Memory B cell (primary cell): ENCODE results near the gene EVA1A.

Experiments
- ATAC-seq: fragments of 150-1000 bp; cut with Tn5 transposase; 2 replicates; pipeline ENCODE4 v1.10.0; 2021; ENCODE audit warnings: low read depth, mild to moderate bottlenecking, moderate library complexity
- DNase-seq, 2 donors: peaks; one replicate each; pipeline ENCODE4 v3.0.0; 2022; ENCODE audit warnings: low spot score in 2 of 2
- H3K27ac Mint-ChIP-seq: one replicate; pipeline ENCODE4 v1.8.0; 2022; ENCODE audit warnings: mild to moderate bottlenecking, moderate library complexity, mixed read lengths
- H3K27me3 Mint-ChIP-seq: one replicate; pipeline ENCODE4 v1.8.0; 2022; ENCODE audit warnings: mixed read lengths
- H3K36me3 Mint-ChIP-seq: one replicate; pipeline ENCODE4 v1.8.0; 2022; ENCODE audit warnings: mild to moderate bottlenecking, mixed read lengths
- H3K4me1 Mint-ChIP-seq: one replicate; pipeline ENCODE4 v1.8.0; 2022; ENCODE audit warnings: mixed read lengths
- H3K4me3 Mint-ChIP-seq: one replicate; pipeline ENCODE4 v1.8.0; 2022; ENCODE audit warnings: mild to moderate bottlenecking, moderate library complexity, mixed read lengths
- H3K9me3 Mint-ChIP-seq: one replicate; pipeline ENCODE4 v1.8.0; 2022; ENCODE audit warnings: mixed read lengths

Gene EVA1A

GRCh38 chr2:75577280-75577679 lies 16.5 kb upstream of the EVA1A start:
- DNase-seq, result no peak
- peaks cover 13% of the 10 kb centered on the region for H3K27me3 Mint-ChIP-seq
- H3K4me3 Mint-ChIP-seq, result no peak overlapping the region
- no peaks in the 10 kb centered on the region for H3K4me1 Mint-ChIP-seq
- H3K36me3 Mint-ChIP-seq, result peaks cover 3% of the 10 kb centered on the region
- no peak for ATAC-seq
- peaks cover 8% of the 10 kb centered on the region for H3K9me3 Mint-ChIP-seq
- H3K27ac Mint-ChIP-seq, result no peak overlapping the region

GRCh38 chr2:75574106-75574505 lies 13.4 kb upstream of the EVA1A start:
- Mint-ChIP-seq H3K4me1 (no peaks in the 10 kb centered on the region), H3K27ac (no peak overlapping the region)

GRCh38 chr2:75573145-75573878 lies 12.6 kb upstream of the EVA1A start:
- no peaks in the 10 kb centered on the region for H3K4me1 Mint-ChIP-seq
- peaks cover 11% of the 10 kb centered on the region for H3K9me3 Mint-ChIP-seq
- peaks cover 3% of the 10 kb centered on the region for H3K36me3 Mint-ChIP-seq
- H3K27ac Mint-ChIP-seq, result no peak overlapping the region
- peaks cover 24% of the 10 kb centered on the region for H3K27me3 Mint-ChIP-seq
- H3K4me3 Mint-ChIP-seq, result no peak overlapping the region
- DNase-seq (no peak), ATAC-seq (no peak)

More at GRCh38 chr2:75574106-75574505, 13.4 kb upstream of the EVA1A start:
- H3K4me3 Mint-ChIP-seq, result no peak overlapping the region
- ATAC-seq (no peak), DNase-seq (no peak)
- H3K27me3 Mint-ChIP-seq, result peaks cover 20% of the 10 kb centered on the region
- H3K36me3 Mint-ChIP-seq, result peaks cover 3% of the 10 kb centered on the region
- peaks cover 11% of the 10 kb centered on the region for H3K9me3 Mint-ChIP-seq

- peaks cover 3% of the 10 kb centered on the region for H3K36me3 Mint-ChIP-seq
- H3K27ac Mint-ChIP-seq, result no peak overlapping the region
- H3K4me1 Mint-ChIP-seq, result no peaks in the 10 kb centered on the region
- ATAC-seq (no peak), DNase-seq (no peak)
- no peak overlapping the region for H3K4me3 Mint-ChIP-seq
- peaks cover 11% of the 10 kb centered on the region for H3K9me3 Mint-ChIP-seq
- peaks cover 24% of the 10 kb centered on the region for H3K27me3 Mint-ChIP-seq
Observed at GRCh38 chr2:75571730-75572430, 11.1 kb upstream of the EVA1A start.

GRCh38 chr2:75570948-75571729 lies 10.4 kb upstream of the EVA1A start:
- H3K27ac Mint-ChIP-seq, result no peak overlapping the region
- peaks cover 3% of the 10 kb centered on the region for H3K36me3 Mint-ChIP-seq
- peaks cover 11% of the 10 kb centered on the region for H3K9me3 Mint-ChIP-seq
- no peak for ATAC-seq
- peaks cover 21% of the 10 kb centered on the region for H3K27me3 Mint-ChIP-seq
- H3K4me1 Mint-ChIP-seq, result no peaks in the 10 kb centered on the region
- no peak overlapping the region for H3K4me3 Mint-ChIP-seq
- no peak for DNase-seq

GRCh38 chr2:75570024-75570947 lies 9.5 kb upstream of the EVA1A start:
- Mint-ChIP-seq H3K27ac (no peak overlapping the region), H3K4me1 (no peaks in the 10 kb centered on the region), H3K4me3 (no peak overlapping the region), H3K36me3 (peaks cover 2% of the 10 kb centered on the region), H3K9me3 (peaks cover 8% of the 10 kb centered on the region), H3K27me3 (peaks cover 21% of the 10 kb centered on the region)
- DNase-seq (no peak), ATAC-seq (no peak)

- no peak overlapping the region for H3K27ac Mint-ChIP-seq
- H3K27me3 Mint-ChIP-seq, result peaks cover 24% of the 10 kb centered on the region
- ATAC-seq, result no peak
- no peak overlapping the region for H3K4me3 Mint-ChIP-seq
- DNase-seq, result no peak
- no peaks in the 10 kb centered on the region for H3K36me3 Mint-ChIP-seq
- no peaks in the 10 kb centered on the region for H3K4me1 Mint-ChIP-seq
- peaks cover 3% of the 10 kb centered on the region for H3K9me3 Mint-ChIP-seq
Observed at GRCh38 chr2:75569546-75569945, 8.8 kb upstream of the EVA1A start.

GRCh38 chr2:75568174-75568573 lies 7.4 kb upstream of the EVA1A start:
- no peak for DNase-seq
- H3K27ac Mint-ChIP-seq, result no peak overlapping the region
- no peak for ATAC-seq
- no peak overlapping the region for H3K4me3 Mint-ChIP-seq
- H3K27me3 Mint-ChIP-seq, result peaks cover 27% of the 10 kb centered on the region
- H3K9me3 Mint-ChIP-seq, result peaks cover 3% of the 10 kb centered on the region
- no peaks in the 10 kb centered on the region for H3K36me3 Mint-ChIP-seq
- no peaks in the 10 kb centered on the region for H3K4me1 Mint-ChIP-seq

GRCh38 chr2:75565472-75566462 lies 5.0 kb upstream of the EVA1A start:
- Mint-ChIP-seq H3K27me3 (peaks cover 26% of the 10 kb centered on the region), H3K27ac (no peak overlapping the region), H3K4me3 (no peak overlapping the region), H3K4me1 (peaks cover 3% of the 10 kb centered on the region), H3K9me3 (peaks cover 3% of the 10 kb centered on the region), H3K36me3 (no peaks in the 10 kb centered on the region)
- no peak for DNase-seq
- ATAC-seq, result no peak

- Mint-ChIP-seq H3K4me3 (no peak overlapping the region), H3K27me3 (peaks cover 29% of the 10 kb centered on the region), H3K4me1 (peaks cover 8% of the 10 kb centered on the region), H3K36me3 (no peaks in the 10 kb centered on the region), H3K9me3 (peaks cover 3% of the 10 kb centered on the region), H3K27ac (no peak overlapping the region)
- DNase-seq (no peak), ATAC-seq (no peak)
Observed at GRCh38 chr2:75564713-75565359, 4.1 kb upstream of the EVA1A start.

GRCh38 chr2:75564026-75564688 lies 3.4 kb upstream of the EVA1A start:
- no peak for ATAC-seq
- Mint-ChIP-seq H3K27ac (no peak overlapping the region), H3K27me3 (peaks cover 25% of the 10 kb centered on the region), H3K36me3 (no peaks in the 10 kb centered on the region), H3K4me1 (peaks cover 9% of the 10 kb centered on the region), H3K9me3 (peaks cover under 1% of the 10 kb centered on the region), H3K4me3 (no peak overlapping the region)
- no peak for DNase-seq

GRCh38 chr2:75563591-75563990 lies 2.9 kb upstream of the EVA1A start:
- Mint-ChIP-seq H3K27ac (no peak overlapping the region), H3K27me3 (peaks cover 23% of the 10 kb centered on the region), H3K9me3 (no peaks in the 10 kb centered on the region), H3K36me3 (no peaks in the 10 kb centered on the region), H3K4me1 (peaks cover 9% of the 10 kb centered on the region), H3K4me3 (no peak overlapping the region)
- no peak for DNase-seq
- ATAC-seq, result no peak
